OCI-LY3 (cell line): ENCODE results near the gene PALM3.
A peak's percentile ranks its signal among the peaks of the same experiment; 100 is the strongest.

Source experiments
- H2AFZ ChIP-seq: fragments of 200-600, 300-600 bp; shearing (Covaris generic); 2 replicates; pipeline ENCODE4 v1.6.0; 2014; ENCODE audit warnings: antibody characterized with exemption, low read depth, low read length
- H3K27ac ChIP-seq: fragments of 200-600, 300-600 bp; sonication (generic); 2 replicates; pipeline ENCODE4 v1.5.1; 2014; ENCODE audit warnings: mild to moderate bottlenecking, low read length, moderate library complexity, mixed read lengths
- H3K27me3 ChIP-seq: fragments of 200-600, 300-600 bp; sonication (generic); 2 replicates; pipeline ENCODE4 v1.6.1; 2014; ENCODE audit warnings: low read depth, low read length, mixed read lengths
- H3K36me3 ChIP-seq: fragments of 200-600, 300-600 bp; sonication (generic); replicated peaks from 2 replicates; pipeline ENCODE3; 2014; ENCODE audit warnings: low read depth, low read length, mixed read lengths
- H3K4me1 ChIP-seq: fragments of 300-600, 200-600 bp; sonication (generic); 2 replicates; pipeline ENCODE4 v1.6.1; 2014; ENCODE audit warnings: low read length, mixed read lengths
- H3K4me2 ChIP-seq: fragments of 200-600, 300-600 bp; sonication (generic); 2 replicates; pipeline ENCODE4 v1.6.1; 2014; ENCODE audit warnings: low read length, mixed read lengths
- H3K4me3 ChIP-seq: fragments of 300-600, 200-600 bp; sonication (generic); 2 replicates; pipeline ENCODE4 v1.5.1; 2014; ENCODE audit warnings: antibody characterized with exemption, mild to moderate bottlenecking, low read length, moderate library complexity
- H3K79me2 ChIP-seq: fragments of 300-600, 200-600 bp; shearing (Covaris generic); 2 replicates; pipeline ENCODE4 v1.6.1; 2014; ENCODE audit warnings: mild to moderate bottlenecking, low read length, mixed read lengths
- H3K9ac ChIP-seq: fragments of 300-600, 200-600 bp; shearing (Covaris generic); 2 replicates; pipeline ENCODE4 v1.6.0; 2014; ENCODE audit warnings: mild to moderate bottlenecking, low read length, moderate library complexity
- H3K9me3 ChIP-seq: fragments of 200-600, 300-600 bp; shearing (Covaris generic); 2 replicates; pipeline ENCODE4 v1.6.1; 2014; ENCODE audit warnings: low read length, mixed read lengths; ENCODE audit not compliant: insufficient read depth
- H4K20me1 ChIP-seq: fragments of 200-600, 300-600 bp; sonication (generic); 2 replicates; pipeline ENCODE4 v1.6.1; 2016; ENCODE audit warnings: low read length, mixed read lengths; ENCODE audit not compliant: insufficient read depth
- CTCF ChIP-seq: fragments of 200-600, 300-600 bp; sonication (generic); IDR thresholded peaks from 2 replicates; pipeline ENCODE4 v1.5.1; 2014; ENCODE audit warnings: antibody characterized with exemption, low read length, low read depth
- EZH2phosphoT487 ChIP-seq: fragments of 200-600 bp; shearing (Covaris generic); IDR thresholded peaks from 2 replicates; pipeline ENCODE4 v1.6.1; 2018; ENCODE audit warnings: antibody characterized with exemption, mixed run types, low read depth

Gene PALM3

GRCh38 chr19:14086098-14086497 is 24.2 kb upstream of the PALM3 start:
- no peak overlapping the region for H3K27ac ChIP-seq
- H3K36me3 ChIP-seq: peaks cover 16% of the 10 kb centered on the region
- TF ChIP-seq CTCF: no peak
- TF ChIP-seq EZH2phosphoT487: no peak
- H3K4me3 ChIP-seq: no peak overlapping the region
- H3K9me3 ChIP-seq: no peaks in the 10 kb centered on the region
- no peaks in the 10 kb centered on the region for H3K27me3 ChIP-seq
- no peak overlapping the region for H3K4me2 ChIP-seq
- H4K20me1 ChIP-seq: no peaks in the 10 kb centered on the region
- no peak overlapping the region for H3K9ac ChIP-seq
- no peak overlapping the region for H2AFZ ChIP-seq
- peaks cover 15% of the 10 kb centered on the region for H3K4me1 ChIP-seq
- H3K79me2 ChIP-seq: no peaks in the 10 kb centered on the region

GRCh38 chr19:14085309-14085995 is 23.6 kb upstream of the PALM3 start, which contains the start of gene C19orf67:
Gene C19orf67, minus strand, starts transcription at chr19:14085783. Its CDS starts 156 bp downstream, at chr19:14085627.
- no peaks in the 10 kb centered on the region for H3K79me2 ChIP-seq
- H3K9ac ChIP-seq: no peak within 1 kb of the TSS
- H3K27ac ChIP-seq: no peak within 1 kb of the TSS
- no peaks in the 10 kb centered on the region for H3K9me3 ChIP-seq
- no peaks in the 10 kb centered on the region for H4K20me1 ChIP-seq
- no peak for TF ChIP-seq CTCF
- TF ChIP-seq EZH2phosphoT487: no peak
- H3K4me3 ChIP-seq: no peak within 1 kb of the TSS
- peaks cover 16% of the 10 kb centered on the region for H3K36me3 ChIP-seq
- H3K4me1 ChIP-seq: peaks cover 16% of the 10 kb centered on the region
- H3K4me2 ChIP-seq: no peak within 1 kb of the TSS
- H3K27me3 ChIP-seq: no peaks in the 10 kb centered on the region
- no peak within 1 kb of the TSS for H2AFZ ChIP-seq

GRCh38 chr19:14082675-14082960 is 20.7 kb upstream of the PALM3 start:
- no peaks in the 10 kb centered on the region for H3K9me3 ChIP-seq
- no peak overlapping the region for H3K27ac ChIP-seq
- no peaks in the 10 kb centered on the region for H3K79me2 ChIP-seq
- H3K27me3 ChIP-seq: no peaks in the 10 kb centered on the region
- H2AFZ ChIP-seq: no peak overlapping the region
- TF ChIP-seq CTCF (no peak), EZH2phosphoT487 (no peak)
- no peak overlapping the region; the same call in 1 of the 2 replicates for H3K4me2 ChIP-seq
- no peak overlapping the region for H3K4me3 ChIP-seq
- H3K4me1 ChIP-seq: peaks cover 14% of the 10 kb centered on the region
- H3K36me3 ChIP-seq: peaks cover 3% of the 10 kb centered on the region
- H3K9ac ChIP-seq: no peak overlapping the region
- no peaks in the 10 kb centered on the region for H4K20me1 ChIP-seq

GRCh38 chr19:14081797-14082674 is 20.2 kb upstream of the PALM3 start:
- H3K79me2 ChIP-seq: no peaks in the 10 kb centered on the region
- H3K9ac ChIP-seq: peak overlapping the region; percentile 76
- H3K4me3 ChIP-seq: peak overlapping the region; percentile 82
- H4K20me1 ChIP-seq: no peaks in the 10 kb centered on the region
- peak overlapping the region; percentile 66; the same call in 1 of the 2 replicates for H2AFZ ChIP-seq
- H3K4me2 ChIP-seq: peak overlapping the region; percentile 87
- H3K36me3 ChIP-seq: peaks cover 3% of the 10 kb centered on the region
- no peaks in the 10 kb centered on the region for H3K27me3 ChIP-seq
- H3K27ac ChIP-seq: peak overlapping the region; percentile 20
- no peak for TF ChIP-seq CTCF
- no peak for TF ChIP-seq EZH2phosphoT487
- H3K4me1 ChIP-seq: peaks cover 14% of the 10 kb centered on the region
- H3K9me3 ChIP-seq: no peaks in the 10 kb centered on the region
